ENCODE results near the gene SHISAL2A. TPM values are rescaled to one million over a fixed set of nuclear protein-coding genes. Genes with fewer than 3 reads are reported as not detected.

Gene SHISAL2A
- total and polyA plus RNA-seq, 2 donors (not counting 3 experiments of a cell fraction or from before 2014, with no cell fraction given), result not detected

GRCh38 chr1:52641307-52641706 lies 8.3 kb downstream of the SHISAL2A start:
- H2AFZ ChIP-seq (ENCODE audit: low read depth, low read length), result no peak overlapping the region
- no peaks in the 10 kb centered on the region for H3K9me1 ChIP-seq (replicated peaks; ENCODE audit: control insufficient read depth, extremely low read depth, insufficient read depth, low read length)
- no peak for FAIRE-seq
- no peak overlapping the region for H3K4me2 ChIP-seq (ENCODE audit: insufficient read depth, low read length)
- H4K20me1 ChIP-seq (replicated peaks; ENCODE audit: control insufficient read depth, extremely low read depth, insufficient read depth, low read length), result no peaks in the 10 kb centered on the region
- dilution Hi-C loops (cut with MboI; ENCODE audit: extremely low pct_ligation_motif_present, low sequenced_read_pairs) (no loop called here), intact Hi-C loops (cut with micrococcal nuclease) (no loop called here)
- no peak overlapping the region for H3K9ac ChIP-seq (replicated peaks; ENCODE audit: extremely low read depth, insufficient read depth, low read length)
- H3K79me2 ChIP-seq (ENCODE audit: control insufficient read depth, insufficient read depth, low read length), result no peaks in the 10 kb centered on the region
- H3K27me3 ChIP-seq (ENCODE audit: control insufficient read depth in 2 of 2, insufficient read depth in 2 of 2, low read length in 2 of 2), result peaks cover 11 to 12% of the 10 kb centered on the region in 2 experiments
- no peak overlapping the region for H3K4me3 ChIP-seq (replicated peaks in 1 of 3; ENCODE audit: insufficient read depth in 1 of 3, low read depth in 1 of 3, low read length in 3 of 3)
- H3K27ac ChIP-seq (ENCODE audit: insufficient read depth, low read depth, low read length), result no peak overlapping the region
- no peaks in the 10 kb centered on the region for H3K9me3 ChIP-seq (replicated peaks; ENCODE audit: control insufficient read depth, insufficient read depth, low read length)
- TF ChIP-seq GATA2 (IDR thresholded peaks at IDR 0.05; ENCODE audit: insufficient read depth, insufficient read length, low read depth, low read length), result no peak
- TF ChIP-seq MYC (IDR thresholded peaks at IDR 0.05; ENCODE audit: low read depth, low read length), result no peak
- no peak for TF ChIP-seq POLR2AphosphoS5 (IDR thresholded peaks at IDR 0.05; ENCODE audit: insufficient read depth, low read depth, low read length)
- TF ChIP-seq EZH2 (IDR thresholded peaks at IDR 0.05; ENCODE audit: borderline replicate concordance, low read depth, low read length, severe bottlenecking), result no peak
- TF ChIP-seq POLR2A (IDR thresholded peaks at IDR 0.05; ENCODE audit: low read depth, low read length), result no peak
- TF ChIP-seq JUN (IDR thresholded peaks at IDR 0.05; ENCODE audit: borderline replicate concordance, insufficient read depth, insufficient read length, low read depth), result no peak
- TF ChIP-seq CTCF (IDR thresholded peaks at IDR 0.05; ENCODE audit: extremely low read depth in 1 of 2, insufficient read depth in 1 of 2, low read depth in 1 of 2, low read length in 2 of 2), result no peak
- TF ChIP-seq MAX (IDR thresholded peaks at IDR 0.05; ENCODE audit: insufficient read depth, insufficient read length), result no peak
- no peak for TF ChIP-seq FOS (IDR thresholded peaks at IDR 0.05; ENCODE audit: borderline replicate concordance, insufficient read depth, low read length)
- no peak for DNase-seq (ENCODE audit: low read depth, low spot score)
- ChIA-PET CTCF (interaction anchor here (1.3 to 1.5 kb wide), 3 partner anchors 8 to 12 kb away, joined by 3 to 6 read pairs (median 4); partner anchors contain the start of gene SHISAL2A), POLR2A (no interaction called here)
- H3K4me1 ChIP-seq (ENCODE audit: control insufficient read depth, extremely low read depth, insufficient read depth, low read length), result no peaks in the 10 kb centered on the region
- BruUV-seq (replicated peaks), result no TSS peak
- H3K36me3 ChIP-seq (ENCODE audit: control insufficient read depth in 2 of 2, extremely low read depth in 1 of 2, insufficient read depth in 2 of 2, low read length in 2 of 2), result no peaks in the 10 kb centered on the region

Data from endothelial cell of umbilical vein (primary cell).